K562 (cell line): ENCODE measurements around the gene HNRNPF. TPM values are rescaled to one million over a fixed set of nuclear protein-coding genes. Genes with fewer than 3 reads are reported as not detected.
A peak's percentile ranks its signal among the peaks of the same experiment; 100 is the strongest.

Experiments used
- CLOCK ChIP-seq: fragments of 250-450 bp; sonication (Bioruptor Pico); IDR thresholded peaks from 2 replicates; pipeline ENCODE4 v1.4.0; 2020; ENCODE audit warnings: mild to moderate bottlenecking, moderate library complexity, borderline replicate concordance
- ELF1 ChIP-seq: fragments of 200-800 bp; sonication (Bioruptor generic); IDR thresholded peaks from 2 replicates; pipeline ENCODE4 v1.6.1; 2016; ENCODE audit warnings: missing genetic modification characterization, missing compliant biosample characterization
- FUS ChIP-seq: fragments of 200-400 bp; formaldehyde crosslinking; optimal IDR thresholded peaks from 2 replicates; pipeline ENCODE3; 2017; ENCODE audit warnings: low read depth, low read length
- SRSF1 ChIP-seq: fragments of 200-400 bp; formaldehyde crosslinking; IDR thresholded peaks from 2 replicates; pipeline ENCODE4 v1.6.1; 2017; ENCODE audit warnings: mild to moderate bottlenecking, low read depth, low read length, moderate library complexity
- TARDBP ChIP-seq: fragments of 450-650 bp; IDR thresholded peaks from 2 replicates; pipeline ENCODE4 v1.6.1; 2016
- U2AF1 ChIP-seq: fragments of 200-400 bp; formaldehyde crosslinking; optimal IDR thresholded peaks from 2 replicates; pipeline ENCODE3; 2017; ENCODE audit warnings: mild to moderate bottlenecking, low read depth, low read length, moderate library complexity
- ZNF24 ChIP-seq: fragments of 450-650 bp; IDR thresholded peaks from 2 replicates; pipeline ENCODE4 v1.6.1; 2016
- ZNF707 ChIP-seq: fragments of 250-450 bp; sonication (Bioruptor Pico); conservative IDR thresholded peaks from 2 replicates; pipeline ENCODE4 v1.8.0; 2022; ENCODE audit warnings: inconsistent platforms, mild to moderate bottlenecking, moderate library complexity
- polyA plus RNA-seq, 8 experiments: library from polyadenylated mRNA; depleted of rRNA in 4 of 8; stranded (reverse) in 5 of 8; unstranded in 3 of 8; fragments of >200 nt; fragmentation: Nextera tagmentation in 2 of 8; fragmentation: Illumina TruSeq in 1 of 8; extraction: Ambion mirVana in 2 of 8; extraction: Trizol in 1 of 8; gene quantifications; 2 replicates each; pipeline versions ENCODE4 v1.2.1 to v1.2.3, GENCODE V29; 2011 to 2014; ENCODE audit warnings: inconsistent platforms in 1 of 8, missing spikeins in 1 of 8
- total RNA-seq, 7 experiments: library from RNA; depleted of rRNA in 6 of 7; stranded (reverse); fragments of >200 nt in 6 of 7; fragmentation: Illumina TruSeq in 2 of 7; extraction: Trizol in 2 of 7; gene quantifications; 2 replicates each; pipeline versions ENCODE4 v1.2.1 to v1.2.3, GENCODE V29; 2011 to 2021; ENCODE audit warnings: low replicate concordance in 1 of 7
- TF ChIP-seq, protein P1 (sequence below): fragments of 450-650 bp; IDR thresholded peaks from 2 replicates; pipeline ENCODE4 v1.7.1; 2018; ENCODE audit warnings: mild to moderate bottlenecking, low read depth; ENCODE audit not compliant: partially characterized antibody
- TF ChIP-seq, protein P2 (sequence below): IDR thresholded peaks from 2 replicates; pipeline ENCODE4 v1.6.1; 2016; ENCODE audit warnings: missing genetic modification characterization, missing compliant biosample characterization
- TF ChIP-seq, protein P3 (sequence below): fragments of 250-450 bp; sonication (Bioruptor Pico); IDR thresholded peaks from 2 replicates; pipeline ENCODE4 v1.4.0; 2020; ENCODE audit warnings: mild to moderate bottlenecking, moderate library complexity
- TF ChIP-seq, protein P4 (sequence below): fragments of 200-400 bp; formaldehyde crosslinking; IDR thresholded peaks from 2 replicates; pipeline ENCODE4 v1.6.1; 2017; ENCODE audit warnings: mild to moderate bottlenecking, low read depth, low read length, moderate library complexity

The HNRNPF gene
- total and polyA plus RNA-seq, 9 of the 15 experiments (the other 6 are each of a cell fraction or from before 2014, with no cell fraction given), result 192 to 489 (median 416) TPM

DNA sequence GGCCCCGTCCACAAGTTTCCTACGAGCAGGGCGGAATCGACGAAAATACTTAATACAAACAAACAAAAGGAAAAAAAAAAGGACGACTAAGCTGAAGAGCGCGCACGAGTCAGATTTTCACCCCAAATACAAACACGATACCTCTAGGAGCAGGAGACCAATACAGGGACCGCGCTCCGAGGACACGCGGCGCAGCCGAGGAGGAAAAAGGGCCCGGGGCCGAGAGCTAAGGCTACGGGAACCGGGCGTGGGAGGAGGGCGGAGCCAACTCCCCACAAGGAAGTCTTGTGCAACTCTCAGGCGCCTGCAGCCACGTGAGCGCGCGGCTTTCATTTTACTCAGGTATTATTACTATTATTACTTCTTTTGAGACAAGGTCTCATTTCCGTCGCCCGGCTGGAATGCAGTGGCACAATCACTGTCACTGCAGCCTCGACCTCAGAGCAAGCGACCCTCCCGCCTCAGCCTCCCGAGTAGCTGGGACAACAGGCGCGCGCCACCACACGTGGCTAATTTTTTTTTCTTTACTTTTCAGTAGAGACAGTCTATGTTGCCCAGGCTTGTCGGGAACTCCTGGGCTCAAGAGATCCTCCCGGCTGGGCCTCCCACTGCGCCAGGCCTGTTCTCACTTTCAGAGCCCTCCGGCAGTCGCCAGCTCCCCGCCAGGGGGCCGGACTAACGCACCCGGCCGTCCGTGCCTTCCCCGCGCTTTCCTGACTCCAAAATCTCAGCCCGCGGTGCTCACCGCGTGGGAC lies 1.2 kb downstream of the HNRNPF start (continued):
- TF ChIP-seq, protein P1, sequence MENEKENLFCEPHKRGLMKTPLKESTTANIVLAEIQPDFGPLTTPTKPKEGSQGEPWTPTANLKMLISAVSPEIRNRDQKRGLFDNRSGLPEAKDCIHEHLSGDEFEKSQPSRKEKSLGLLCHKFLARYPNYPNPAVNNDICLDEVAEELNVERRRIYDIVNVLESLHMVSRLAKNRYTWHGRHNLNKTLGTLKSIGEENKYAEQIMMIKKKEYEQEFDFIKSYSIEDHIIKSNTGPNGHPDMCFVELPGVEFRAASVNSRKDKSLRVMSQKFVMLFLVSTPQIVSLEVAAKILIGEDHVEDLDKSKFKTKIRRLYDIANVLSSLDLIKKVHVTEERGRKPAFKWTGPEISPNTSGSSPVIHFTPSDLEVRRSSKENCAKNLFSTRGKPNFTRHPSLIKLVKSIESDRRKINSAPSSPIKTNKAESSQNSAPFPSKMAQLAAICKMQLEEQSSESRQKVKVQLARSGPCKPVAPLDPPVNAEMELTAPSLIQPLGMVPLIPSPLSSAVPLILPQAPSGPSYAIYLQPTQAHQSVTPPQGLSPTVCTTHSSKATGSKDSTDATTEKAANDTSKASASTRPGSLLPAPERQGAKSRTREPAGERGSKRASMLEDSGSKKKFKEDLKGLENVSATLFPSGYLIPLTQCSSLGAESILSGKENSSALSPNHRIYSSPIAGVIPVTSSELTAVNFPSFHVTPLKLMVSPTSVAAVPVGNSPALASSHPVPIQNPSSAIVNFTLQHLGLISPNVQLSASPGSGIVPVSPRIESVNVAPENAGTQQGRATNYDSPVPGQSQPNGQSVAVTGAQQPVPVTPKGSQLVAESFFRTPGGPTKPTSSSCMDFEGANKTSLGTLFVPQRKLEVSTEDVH, result peak; percentile 64
- peak; percentile 72; the same call in 1 of the 2 replicates for TF ChIP-seq CLOCK (CRISPR knock-in tag)
- no peak for TF ChIP-seq FUS
- TF ChIP-seq, protein P2, sequence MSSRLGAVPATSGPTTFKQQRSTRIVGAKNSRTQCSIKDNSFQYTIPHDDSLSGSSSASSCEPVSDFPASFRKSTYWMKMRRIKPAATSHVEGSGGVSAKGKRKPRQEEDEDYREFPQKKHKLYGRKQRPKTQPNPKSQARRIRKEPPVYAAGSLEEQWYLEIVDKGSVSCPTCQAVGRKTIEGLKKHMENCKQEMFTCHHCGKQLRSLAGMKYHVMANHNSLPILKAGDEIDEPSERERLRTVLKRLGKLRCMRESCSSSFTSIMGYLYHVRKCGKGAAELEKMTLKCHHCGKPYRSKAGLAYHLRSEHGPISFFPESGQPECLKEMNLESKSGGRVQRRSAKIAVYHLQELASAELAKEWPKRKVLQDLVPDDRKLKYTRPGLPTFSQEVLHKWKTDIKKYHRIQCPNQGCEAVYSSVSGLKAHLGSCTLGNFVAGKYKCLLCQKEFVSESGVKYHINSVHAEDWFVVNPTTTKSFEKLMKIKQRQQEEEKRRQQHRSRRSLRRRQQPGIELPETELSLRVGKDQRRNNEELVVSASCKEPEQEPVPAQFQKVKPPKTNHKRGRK (tag), result no peak
- 0 out of 2 replicates have a peak, but pooled peaks have one; percentile 19 for TF ChIP-seq ZNF24
- TF ChIP-seq ELF1 (tag), result peak; percentile 74
- TF ChIP-seq SRSF1, result no peak
- no peak for TF ChIP-seq TARDBP
- TF ChIP-seq U2AF1, result peak; percentile 74
- TF ChIP-seq, protein P3, sequence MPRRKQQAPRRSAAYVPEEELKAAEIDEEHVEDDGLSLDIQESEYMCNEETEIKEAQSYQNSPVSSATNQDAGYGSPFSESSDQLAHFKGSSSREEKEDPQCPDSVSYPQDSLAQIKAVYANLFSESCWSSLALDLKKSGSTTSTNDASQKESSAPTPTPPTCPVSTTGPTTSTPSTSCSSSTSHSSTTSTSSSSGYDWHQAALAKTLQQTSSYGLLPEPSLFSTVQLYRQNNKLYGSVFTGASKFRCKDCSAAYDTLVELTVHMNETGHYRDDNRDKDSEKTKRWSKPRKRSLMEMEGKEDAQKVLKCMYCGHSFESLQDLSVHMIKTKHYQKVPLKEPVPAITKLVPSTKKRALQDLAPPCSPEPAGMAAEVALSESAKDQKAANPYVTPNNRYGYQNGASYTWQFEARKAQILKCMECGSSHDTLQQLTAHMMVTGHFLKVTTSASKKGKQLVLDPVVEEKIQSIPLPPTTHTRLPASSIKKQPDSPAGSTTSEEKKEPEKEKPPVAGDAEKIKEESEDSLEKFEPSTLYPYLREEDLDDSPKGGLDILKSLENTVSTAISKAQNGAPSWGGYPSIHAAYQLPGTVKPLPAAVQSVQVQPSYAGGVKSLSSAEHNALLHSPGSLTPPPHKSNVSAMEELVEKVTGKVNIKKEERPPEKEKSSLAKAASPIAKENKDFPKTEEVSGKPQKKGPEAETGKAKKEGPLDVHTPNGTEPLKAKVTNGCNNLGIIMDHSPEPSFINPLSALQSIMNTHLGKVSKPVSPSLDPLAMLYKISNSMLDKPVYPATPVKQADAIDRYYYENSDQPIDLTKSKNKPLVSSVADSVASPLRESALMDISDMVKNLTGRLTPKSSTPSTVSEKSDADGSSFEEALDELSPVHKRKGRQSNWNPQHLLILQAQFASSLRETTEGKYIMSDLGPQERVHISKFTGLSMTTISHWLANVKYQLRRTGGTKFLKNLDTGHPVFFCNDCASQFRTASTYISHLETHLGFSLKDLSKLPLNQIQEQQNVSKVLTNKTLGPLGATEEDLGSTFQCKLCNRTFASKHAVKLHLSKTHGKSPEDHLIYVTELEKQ, result no peak
- TF ChIP-seq ZNF707 (CRISPR knock-in tag), result no peak
- TF ChIP-seq, protein P4, sequence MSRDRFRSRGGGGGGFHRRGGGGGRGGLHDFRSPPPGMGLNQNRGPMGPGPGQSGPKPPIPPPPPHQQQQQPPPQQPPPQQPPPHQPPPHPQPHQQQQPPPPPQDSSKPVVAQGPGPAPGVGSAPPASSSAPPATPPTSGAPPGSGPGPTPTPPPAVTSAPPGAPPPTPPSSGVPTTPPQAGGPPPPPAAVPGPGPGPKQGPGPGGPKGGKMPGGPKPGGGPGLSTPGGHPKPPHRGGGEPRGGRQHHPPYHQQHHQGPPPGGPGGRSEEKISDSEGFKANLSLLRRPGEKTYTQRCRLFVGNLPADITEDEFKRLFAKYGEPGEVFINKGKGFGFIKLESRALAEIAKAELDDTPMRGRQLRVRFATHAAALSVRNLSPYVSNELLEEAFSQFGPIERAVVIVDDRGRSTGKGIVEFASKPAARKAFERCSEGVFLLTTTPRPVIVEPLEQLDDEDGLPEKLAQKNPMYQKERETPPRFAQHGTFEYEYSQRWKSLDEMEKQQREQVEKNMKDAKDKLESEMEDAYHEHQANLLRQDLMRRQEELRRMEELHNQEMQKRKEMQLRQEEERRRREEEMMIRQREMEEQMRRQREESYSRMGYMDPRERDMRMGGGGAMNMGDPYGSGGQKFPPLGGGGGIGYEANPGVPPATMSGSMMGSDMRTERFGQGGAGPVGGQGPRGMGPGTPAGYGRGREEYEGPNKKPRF, result no peak
